HG03521 (cell line): ENCODE measurements around the gene EPHA5.

ENCODE experiments used
- ATAC-seq: cut with Tn5 transposase; IDR thresholded peaks from one replicate; pipeline ENCODE4 v1.9.1; 2021; ENCODE audit warnings: mild to moderate bottlenecking, moderate library complexity; ENCODE audit not compliant: unreplicated experiment

Gene EPHA5

DNA sequence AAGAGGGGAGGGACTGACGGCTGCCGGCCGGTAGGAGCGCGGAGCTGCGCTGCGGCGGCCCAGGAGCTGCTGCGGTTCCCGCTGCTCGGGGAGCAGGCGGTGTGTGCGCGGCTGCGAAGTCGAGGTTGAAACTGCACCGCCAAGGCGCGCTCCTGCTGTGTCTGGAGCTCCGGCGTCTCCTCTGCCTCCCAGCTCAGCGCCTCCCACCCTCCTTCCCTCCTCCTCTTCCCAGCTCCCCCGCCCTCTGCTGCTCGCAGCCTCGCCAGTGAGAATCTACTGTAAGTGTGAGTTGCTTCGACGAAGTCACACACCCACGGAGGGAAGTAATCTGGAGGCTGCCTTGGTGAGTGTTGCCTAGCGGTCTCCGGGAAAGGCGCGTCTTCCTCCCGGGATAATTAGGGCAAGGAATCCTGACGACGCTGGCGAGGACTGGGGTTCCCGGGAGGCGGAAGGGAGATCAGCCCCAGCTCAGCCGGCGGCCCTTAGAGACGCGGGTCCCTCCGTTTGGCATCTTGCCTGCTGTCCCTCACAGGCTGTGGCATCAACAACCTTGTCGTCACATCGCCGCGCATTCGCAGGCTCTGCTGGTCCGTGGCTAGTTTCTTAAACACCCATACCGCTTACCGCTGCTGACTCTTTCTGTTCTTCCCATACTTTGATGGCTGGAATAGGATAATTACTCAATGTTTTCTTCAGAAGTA is at the start of gene EPHA5:
Gene EPHA5, minus strand, starts transcription at position 159 of the 701 bp plus-strand sequence. CDS start 747 bp downstream, outside the sequence.
- peak; percentile 54 for ATAC-seq

DNA sequence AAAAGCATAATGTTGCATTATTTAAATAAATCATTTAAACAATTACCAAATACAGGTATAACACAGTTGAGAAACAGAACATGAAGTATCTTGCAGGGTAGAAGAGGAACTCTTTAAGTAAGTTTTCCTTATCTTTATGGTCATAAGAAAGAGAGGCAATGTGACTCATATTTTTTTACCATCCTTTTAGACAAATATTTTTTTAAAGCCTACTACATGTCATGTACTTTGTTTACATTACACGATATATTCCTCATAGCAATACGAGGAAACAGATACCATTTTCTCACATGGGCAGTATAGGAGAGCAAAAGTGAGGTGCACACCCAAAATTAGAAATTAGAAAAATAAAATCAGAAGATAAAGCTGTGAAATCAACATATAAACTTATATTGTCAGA is 49.3 kb upstream of the EPHA5 start:
- ATAC-seq, result no peak

DNA sequence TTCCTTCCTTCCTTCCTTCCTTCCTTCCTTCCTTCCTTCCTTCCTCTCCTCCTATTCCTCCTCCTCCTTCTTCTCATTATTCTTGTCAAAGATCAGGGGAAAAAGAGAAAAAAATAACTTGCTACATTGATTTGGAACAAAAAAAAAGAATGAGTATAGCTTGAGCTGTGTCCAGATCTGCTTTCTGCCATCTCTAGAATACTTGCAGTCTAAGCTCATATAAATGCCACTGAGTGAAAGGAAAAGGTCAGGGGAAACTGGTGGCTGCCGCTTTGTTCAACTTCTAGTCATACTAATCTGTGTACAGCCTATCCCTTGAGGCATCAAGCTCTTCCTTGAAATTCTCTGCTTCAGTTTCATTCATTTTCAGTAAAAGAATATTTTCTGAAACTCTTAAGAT is 28.3 kb upstream of the EPHA5 start:
- no peak for ATAC-seq

DNA sequence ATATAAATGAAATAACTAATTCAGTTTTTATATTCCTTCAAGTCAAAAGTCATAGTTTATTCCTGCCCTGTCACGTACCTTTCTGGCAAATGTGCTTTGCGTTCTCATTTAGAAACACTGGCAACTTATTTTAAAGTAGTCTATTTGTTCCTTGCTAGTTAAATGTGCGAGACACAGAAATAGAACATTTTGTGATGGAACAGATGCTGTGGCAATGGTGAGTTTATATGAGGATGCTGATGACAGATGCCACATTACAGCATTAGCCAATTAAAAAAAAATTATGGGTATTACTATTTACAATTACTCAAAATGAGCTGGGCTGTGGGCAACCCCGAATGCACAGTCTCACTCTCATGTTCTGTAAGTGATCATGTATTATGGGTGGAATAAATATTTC is 26.1 kb upstream of the EPHA5 start:
- ATAC-seq, result no peak

DNA sequence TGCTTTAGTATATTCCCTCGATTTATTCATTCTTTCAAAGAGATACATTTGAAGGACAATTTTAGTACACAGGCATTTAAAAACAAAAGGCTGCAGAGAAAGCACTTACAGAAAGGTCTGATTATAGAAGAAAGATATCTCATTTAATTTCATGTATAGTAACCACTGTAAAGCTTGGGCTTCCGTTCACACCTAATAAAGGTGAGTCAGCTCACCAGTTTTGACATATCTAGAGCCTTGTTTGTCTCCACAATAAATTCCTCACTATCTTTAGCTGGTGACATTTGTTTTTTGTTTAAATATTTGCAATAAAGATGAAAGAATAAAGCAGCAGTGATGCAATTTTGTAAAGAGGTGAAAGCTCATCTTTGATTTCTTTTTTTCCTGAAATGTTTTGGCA is 1.1 kb upstream of the EPHA5 start:
- no peak for ATAC-seq

DNA sequence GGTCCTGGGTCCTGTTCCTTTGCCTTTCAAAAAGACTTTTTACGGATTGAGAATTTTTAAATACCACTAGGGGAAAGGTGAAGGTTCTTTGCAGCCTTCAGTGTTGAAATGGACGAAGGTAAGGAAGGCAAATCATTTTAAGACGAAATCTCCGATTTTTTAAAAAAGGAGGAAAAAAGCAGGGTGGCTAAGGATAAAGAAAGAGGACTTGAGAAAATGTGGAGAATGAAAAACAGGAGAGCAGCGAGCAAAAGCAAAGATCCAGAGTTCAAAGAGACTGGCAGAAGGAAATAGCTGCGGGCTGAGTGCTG is 314 bp downstream of the EPHA5 start:
- no peak for ATAC-seq

DNA sequence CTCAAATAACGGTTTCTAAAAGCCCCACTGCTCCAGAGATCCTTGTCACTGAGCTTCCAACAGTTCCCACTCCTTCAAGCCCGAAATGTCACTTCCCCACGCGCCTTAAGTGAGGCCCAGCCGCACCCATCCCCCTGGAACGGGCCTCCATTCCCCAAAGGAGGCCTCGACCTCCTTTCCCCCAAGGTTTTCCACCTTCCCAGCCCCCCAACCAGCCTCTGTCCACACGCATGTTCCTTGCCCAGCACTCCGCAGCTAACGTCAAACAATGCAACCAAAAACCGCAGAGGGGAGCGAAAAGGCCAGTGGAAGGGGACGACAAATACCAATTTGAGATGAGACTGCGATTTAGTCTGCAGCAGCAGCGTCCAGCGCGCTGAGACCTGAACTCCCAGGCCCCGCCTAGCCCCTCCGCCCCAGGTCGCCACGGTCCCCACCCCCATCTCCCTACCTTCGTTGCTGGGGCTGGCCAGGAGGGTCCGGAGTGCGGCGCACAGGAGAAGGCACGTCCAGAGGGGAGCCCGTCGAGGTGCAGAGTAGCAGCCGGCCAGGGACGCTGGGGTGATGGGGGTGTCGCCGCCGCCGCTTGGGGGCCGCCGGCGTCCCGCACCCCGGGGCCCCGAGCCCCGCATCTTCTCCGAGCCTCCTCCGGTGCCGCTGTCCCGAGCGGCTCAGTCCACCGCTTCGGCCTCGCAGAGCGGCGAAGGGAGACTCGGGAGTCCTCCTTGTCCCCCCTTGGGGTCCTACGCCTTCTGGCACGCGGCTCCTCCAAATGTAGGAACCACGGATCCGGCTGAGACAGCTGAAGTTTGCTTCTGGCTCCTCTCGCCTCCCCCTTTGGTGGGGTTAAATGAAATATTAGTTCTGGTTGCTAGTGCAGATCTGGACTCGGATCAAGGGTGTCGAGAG is 924 bp downstream of the EPHA5 start:
- no peak for ATAC-seq

DNA sequence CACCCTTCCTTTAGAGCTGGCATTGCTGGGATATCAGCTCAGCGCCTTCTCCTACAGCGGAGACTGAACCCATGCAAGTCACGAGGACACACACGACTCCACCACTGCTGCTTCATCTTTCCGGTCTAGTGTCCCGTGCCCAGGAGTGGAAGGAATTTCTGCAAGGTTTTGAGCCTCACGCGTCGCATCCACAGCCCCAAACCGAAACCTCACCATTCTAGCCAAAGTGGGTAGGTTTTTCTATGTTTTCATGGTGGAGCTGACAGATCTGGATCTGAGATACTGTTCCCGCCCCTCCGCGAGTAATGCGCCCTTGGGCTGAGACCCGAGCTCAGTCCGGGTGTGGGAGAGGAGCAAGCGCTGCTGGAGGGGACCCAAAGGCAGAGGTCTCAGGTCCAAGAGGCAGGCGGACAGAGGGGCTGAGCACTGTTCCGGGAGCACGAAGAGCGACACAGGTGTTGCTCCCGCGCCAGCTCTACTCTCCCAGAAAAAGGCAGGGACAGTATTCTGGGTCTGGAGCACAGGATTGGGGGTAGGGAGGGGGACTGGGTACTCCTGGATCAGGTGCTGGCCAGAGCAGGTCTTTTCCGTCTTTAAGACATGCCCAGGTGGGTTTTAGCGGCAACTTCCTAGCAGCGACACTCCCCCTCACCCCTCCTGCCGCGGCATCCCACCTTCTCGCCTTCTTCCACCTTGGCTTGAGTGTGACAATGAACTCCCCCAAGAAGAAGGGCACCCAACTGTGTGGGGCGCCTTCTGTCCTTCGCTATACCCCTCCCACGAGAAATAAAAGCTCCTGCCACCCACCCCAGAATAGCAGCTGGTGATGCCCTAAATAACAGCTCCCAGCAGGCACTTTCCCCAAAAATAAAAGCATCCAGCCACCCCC is 1.8 kb downstream of the EPHA5 start:
- ATAC-seq, result no peak

DNA sequence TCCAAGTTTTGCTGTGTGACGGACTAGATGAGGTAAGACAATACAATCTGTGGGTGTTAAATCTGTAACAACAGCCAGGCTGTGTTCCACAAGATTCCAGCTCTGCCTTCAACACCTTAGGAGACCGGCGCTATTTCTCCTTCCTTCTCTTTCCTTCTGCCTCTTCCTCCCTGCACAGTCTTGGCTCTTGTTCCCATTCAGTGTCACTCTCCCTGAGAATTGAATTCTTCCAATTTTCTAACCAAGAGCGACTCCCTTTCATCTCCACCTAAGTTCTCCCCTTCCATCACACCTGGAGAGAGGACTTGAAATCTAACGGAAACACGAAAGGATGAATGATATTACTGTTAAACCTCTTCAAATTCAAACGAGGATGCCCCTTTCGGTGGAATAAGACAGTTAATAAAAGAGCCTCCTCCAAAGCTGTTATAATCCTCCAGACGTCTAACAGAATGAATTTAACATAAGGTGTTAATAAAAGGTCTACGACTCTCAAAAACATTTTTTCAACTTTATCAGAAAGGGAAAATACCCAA is 2.7 kb downstream of the EPHA5 start:
- ATAC-seq, result no peak

DNA sequence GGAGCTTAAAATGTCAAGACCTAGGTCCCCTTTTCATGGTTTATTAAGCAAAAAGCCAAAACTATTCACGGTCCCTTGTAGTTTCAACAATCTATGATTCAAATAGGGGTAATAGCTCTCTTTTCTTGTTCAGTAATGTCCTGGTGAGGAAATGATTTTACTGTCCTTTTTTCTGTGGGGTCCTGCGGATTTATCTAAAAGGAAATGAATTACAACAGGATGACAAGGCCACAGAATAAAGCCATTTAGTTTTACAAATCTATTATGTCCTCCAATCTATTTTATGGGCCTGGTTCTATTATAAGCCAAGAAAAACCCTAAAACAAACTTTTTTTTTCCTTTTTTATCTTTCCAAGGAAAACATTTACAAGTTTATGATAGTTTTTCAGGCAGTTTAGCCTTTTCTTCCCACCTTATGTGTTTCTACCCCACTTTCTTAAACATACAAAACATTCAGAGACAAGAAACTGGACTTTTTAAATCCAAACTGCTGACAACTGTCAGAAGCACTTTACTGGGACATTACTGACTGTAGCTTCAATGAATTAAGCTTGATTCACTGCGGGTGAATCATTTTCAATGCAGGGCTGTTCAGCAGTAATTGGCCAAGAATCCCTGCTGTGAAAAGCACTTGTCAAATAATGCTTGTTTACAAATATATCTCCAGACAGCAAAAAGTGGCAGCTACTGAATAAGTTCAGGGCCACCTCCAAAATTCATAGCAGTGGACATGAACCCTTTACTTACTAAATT is 4.3 kb downstream of the EPHA5 start:
- ATAC-seq, result no peak

DNA sequence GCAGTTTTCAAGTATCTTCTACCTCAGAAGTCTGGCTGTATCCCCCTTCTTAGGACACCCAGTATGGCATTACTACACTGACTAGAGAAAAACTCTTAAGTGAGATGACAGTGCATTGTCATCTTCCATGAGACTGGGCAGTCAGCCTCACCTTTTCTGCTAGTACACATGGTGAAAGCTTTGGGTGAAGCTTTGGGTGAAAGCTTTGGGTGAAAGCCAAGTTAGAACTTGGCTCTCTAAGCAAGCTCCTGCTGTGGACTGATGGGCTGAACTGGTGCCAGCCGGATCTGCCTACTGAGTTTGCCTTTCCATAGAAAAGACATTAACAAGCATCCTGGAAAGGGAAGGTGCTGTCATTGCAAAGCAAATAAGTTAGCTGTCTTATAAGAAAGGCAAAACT is 8.8 kb downstream of the EPHA5 start:
- no peak for ATAC-seq

DNA sequence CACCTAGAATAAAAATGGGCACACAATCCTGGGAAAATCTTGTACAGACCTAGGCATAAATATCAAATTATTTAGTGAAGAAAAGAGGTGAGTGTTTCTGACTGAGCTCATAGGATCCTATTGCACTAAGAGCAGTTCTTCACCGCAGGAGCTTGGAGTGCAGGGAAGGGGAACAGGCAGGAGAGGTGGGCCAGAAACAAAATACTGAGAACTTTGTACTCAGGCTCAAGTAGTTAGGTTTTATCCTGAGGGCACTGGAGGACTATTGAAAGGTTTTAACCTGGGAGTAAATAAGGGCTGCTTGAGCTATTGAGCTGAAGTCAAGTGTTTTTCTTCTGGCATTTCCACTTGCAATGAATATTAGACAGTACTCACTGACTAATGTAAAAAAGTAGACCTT is 12.2 kb downstream of the EPHA5 start:
- ATAC-seq, result no peak

DNA sequence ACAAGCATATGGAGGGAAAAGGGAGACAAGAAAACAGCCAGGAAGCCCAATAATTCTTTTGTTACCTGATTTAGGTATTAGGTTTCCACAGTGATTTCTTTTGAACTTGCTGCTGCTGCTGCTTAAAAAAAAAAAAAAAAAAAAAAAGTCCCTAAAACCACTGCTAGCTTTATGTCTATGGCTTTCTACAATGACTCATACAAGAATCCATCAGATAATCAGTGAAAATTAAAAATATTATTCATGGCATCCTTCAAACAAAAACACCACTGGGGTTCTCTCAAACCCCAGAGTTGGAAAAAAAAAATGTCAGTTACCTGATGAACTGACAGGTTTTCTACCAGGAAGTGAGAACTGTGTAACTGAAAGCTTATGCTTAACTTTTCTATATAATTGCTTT is 14.3 kb downstream of the EPHA5 start:
- no peak for ATAC-seq

DNA sequence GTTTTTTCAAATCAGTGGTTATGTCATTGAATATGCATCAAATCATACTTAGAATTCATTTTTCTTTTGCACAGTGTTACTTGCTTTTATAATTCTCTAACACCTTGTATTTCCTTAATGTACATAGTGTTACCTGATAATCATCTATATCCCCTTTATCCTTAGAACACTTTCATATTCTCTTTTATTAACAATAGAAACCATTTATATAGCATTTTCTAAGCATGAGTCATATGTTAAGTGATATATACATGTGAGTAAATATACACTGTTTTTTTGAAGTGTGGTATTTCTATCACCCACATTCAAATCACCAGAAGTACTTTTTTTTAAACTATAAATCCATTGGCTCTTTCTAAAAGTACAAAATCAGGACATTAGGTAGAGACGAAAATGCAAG is 15.3 kb downstream of the EPHA5 start:
- ATAC-seq, result no peak

DNA sequence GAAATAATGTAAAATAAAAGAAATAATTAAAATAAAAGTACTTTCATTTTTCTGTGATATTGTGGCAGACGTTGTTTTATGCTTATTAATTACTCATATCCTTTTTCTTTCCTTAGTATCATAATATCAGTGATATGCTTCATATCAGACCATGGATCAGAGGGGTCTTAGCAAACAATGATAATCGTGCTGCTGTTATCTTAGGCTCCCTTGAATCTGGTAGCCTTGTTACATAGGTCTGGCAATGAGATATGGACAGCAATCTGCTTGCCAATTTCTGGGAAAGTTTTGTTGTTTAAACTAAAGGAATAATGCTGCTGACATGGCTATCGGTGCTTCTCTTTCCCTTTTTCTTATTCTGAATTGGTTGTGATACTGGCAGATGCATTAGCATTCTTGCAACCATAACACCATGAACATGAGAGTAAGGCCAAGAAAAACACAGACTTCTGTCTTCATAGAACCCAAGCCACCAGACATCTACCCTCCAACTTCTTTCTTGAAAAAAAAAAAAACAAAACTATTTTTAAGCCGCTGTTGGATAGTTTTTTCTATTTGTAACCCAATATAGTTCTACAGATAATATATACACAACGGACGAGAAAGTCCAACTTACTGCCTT is 16.4 kb downstream of the EPHA5 start:
- no peak for ATAC-seq

DNA sequence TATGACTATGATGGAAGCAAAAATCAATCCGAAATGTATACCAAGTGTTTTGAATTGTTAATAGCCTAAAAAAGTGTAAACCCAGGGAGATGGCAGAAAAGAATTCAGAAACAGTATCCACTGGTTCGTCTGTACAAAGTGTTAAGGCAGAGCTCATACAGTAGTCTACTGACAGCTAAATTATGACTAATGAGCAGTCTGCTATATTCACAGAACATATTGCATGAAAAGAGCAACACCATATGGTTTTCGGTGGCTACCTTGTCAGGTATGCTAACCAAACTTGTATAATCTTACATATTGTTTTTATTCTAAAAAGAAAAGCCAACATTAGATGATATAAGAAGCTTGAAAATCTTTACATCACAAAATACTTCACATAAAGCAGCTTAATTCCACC is 18.5 kb downstream of the EPHA5 start:
- no peak for ATAC-seq

DNA sequence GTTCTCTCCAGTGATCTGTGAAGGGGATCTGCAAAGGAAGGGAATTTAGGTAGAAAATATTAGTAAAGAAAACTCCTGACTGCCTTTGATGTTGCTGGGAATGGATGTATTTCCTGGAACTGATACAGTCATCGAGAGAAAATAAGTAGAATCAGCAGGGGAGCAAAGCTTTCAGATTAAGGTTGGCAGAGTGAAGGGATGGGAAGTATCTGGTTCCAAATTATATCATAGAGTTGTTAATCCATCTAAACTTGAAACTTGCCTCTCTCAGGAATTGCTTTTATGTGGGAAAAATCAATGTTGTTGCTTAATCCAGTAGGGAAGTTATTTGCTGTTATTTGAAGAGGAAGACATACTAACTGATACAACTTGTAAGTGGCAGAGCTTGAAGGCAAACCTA is 19.3 kb downstream of the EPHA5 start:
- no peak for ATAC-seq

DNA sequence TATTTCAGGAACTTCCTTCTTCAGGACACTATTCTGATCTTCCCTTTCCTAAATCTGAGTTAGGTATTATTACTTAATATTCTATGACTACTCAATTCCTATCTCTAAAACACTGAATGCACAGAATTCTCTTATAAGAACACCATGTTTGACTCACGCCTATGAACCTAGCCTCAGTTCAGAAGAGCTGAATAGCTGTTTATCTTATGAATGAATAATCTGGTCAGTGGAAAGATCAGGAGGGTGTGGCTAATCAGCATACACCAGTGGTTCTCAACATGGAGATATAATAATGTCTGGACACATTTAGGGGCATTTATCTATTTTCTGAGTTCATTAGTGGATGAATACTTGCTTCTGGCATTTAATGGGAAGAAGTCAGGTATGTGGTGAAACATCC is 24.2 kb downstream of the EPHA5 start:
- no peak for ATAC-seq

DNA sequence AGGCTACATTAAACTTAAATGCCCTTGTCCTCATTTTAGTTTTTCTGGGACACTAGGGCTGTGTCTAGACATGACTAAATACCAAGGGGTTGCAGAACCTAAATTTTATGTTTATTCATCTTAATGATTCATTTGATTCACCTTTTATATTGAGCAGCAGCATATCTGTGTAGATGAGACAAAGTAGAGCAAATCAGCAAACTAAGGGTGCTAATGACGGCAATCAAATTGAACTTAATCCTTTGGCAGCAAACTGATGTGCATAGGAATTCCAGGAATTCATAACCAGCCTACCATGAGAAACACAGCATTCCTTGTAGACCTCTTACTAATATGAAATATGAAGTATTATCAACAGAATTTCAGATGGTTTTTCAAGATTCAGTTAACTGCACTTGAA is 25.1 kb downstream of the EPHA5 start:
- ATAC-seq, result no peak
